Progenitor cell of endocrine pancreas (in vitro differentiated cells): ENCODE results near the gene NHERF2. TPM values are rescaled to one million over a fixed set of nuclear protein-coding genes. Genes with fewer than 3 reads are reported as not detected.

Experiments
- DNase-seq: peaks from one replicate; pipeline ENCODE4 v3.0.0; 2021; ENCODE audit warnings: low spot score; ENCODE audit not compliant: unreplicated experiment
- H3K27ac Mint-ChIP-seq: 2 replicates; pipeline ENCODE4 v1.8.0; 2021; ENCODE audit warnings: mild to moderate bottlenecking, moderate library complexity, mixed read lengths
- H3K27me3 Mint-ChIP-seq: 2 replicates; pipeline ENCODE4 v1.8.0; 2021; ENCODE audit warnings: mixed read lengths
- H3K36me3 Mint-ChIP-seq: 2 replicates; pipeline ENCODE4 v1.8.0; 2022; ENCODE audit warnings: mixed read lengths; ENCODE audit not compliant: insufficient read depth
- H3K4me1 Mint-ChIP-seq: 2 replicates; pipeline ENCODE4 v1.8.0; 2021; ENCODE audit warnings: low read depth, mixed read lengths
- H3K4me3 Mint-ChIP-seq: 2 replicates; pipeline ENCODE4 v1.8.0; 2021; ENCODE audit warnings: low read depth, mild to moderate bottlenecking, moderate library complexity, mixed read lengths
- H3K9me3 Mint-ChIP-seq: 2 replicates; pipeline ENCODE4 v1.8.0; 2021; ENCODE audit warnings: low read depth, mixed read lengths
- total RNA-seq: library from RNA; stranded (reverse); gene quantifications from 2 replicates; pipeline ENCODE4 v1.2.1, GENCODE V29; 2021
- TF ChIP-seq, protein P1 (sequence below): fragments of 200-600 bp; sonication (generic); IDR thresholded peaks from one replicate; pipeline ENCODE4 v1.5.0; 2021; ENCODE audit warnings: antibody characterized with exemption, mild to moderate bottlenecking; ENCODE audit not compliant: unreplicated experiment

NHERF2 gene
- total RNA-seq, 1 donor from 2014 or later: 8.4 TPM

DNA sequence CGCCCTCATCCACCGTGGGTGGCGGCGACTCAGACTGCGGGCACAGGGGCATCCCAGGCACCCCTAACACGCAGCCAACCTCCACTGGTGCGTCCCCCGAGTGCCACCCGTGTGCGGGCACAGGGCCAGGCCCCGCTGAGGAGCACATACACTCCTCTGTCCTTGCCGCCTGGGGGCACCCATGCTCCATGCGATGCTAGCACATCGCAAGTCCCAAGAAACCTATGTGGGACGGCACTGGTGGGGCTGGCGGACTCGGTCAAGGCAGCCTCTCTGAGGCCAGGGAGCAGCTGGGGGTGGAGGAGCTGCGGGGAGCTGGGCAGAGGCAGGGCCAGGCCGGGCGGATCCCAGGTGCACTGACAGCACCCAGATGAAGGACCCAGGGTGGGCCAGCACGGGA lies 21.1 kb upstream of the NHERF2 start:
- no peak overlapping the region for H3K27ac Mint-ChIP-seq
- no peak overlapping the region for H3K4me3 Mint-ChIP-seq
- TF ChIP-seq, protein P1, sequence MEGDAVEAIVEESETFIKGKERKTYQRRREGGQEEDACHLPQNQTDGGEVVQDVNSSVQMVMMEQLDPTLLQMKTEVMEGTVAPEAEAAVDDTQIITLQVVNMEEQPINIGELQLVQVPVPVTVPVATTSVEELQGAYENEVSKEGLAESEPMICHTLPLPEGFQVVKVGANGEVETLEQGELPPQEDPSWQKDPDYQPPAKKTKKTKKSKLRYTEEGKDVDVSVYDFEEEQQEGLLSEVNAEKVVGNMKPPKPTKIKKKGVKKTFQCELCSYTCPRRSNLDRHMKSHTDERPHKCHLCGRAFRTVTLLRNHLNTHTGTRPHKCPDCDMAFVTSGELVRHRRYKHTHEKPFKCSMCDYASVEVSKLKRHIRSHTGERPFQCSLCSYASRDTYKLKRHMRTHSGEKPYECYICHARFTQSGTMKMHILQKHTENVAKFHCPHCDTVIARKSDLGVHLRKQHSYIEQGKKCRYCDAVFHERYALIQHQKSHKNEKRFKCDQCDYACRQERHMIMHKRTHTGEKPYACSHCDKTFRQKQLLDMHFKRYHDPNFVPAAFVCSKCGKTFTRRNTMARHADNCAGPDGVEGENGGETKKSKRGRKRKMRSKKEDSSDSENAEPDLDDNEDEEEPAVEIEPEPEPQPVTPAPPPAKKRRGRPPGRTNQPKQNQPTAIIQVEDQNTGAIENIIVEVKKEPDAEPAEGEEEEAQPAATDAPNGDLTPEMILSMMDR: no peak
- H3K4me1 Mint-ChIP-seq: peaks cover 21% of the 10 kb centered on the region
- no peaks in the 10 kb centered on the region for H3K27me3 Mint-ChIP-seq
- H3K36me3 Mint-ChIP-seq: peaks cover 4% of the 10 kb centered on the region
- no peaks in the 10 kb centered on the region for H3K9me3 Mint-ChIP-seq
- no peak for DNase-seq

GRCh38 chr16:2006317-2006716 lies 20.4 kb upstream of the NHERF2 start:
- Mint-ChIP-seq H3K9me3 (no peaks in the 10 kb centered on the region), H3K4me1 (peaks cover 21% of the 10 kb centered on the region), H3K27ac (no peak overlapping the region)

GRCh38 chr16:2007081-2007836 lies 19.4 kb upstream of the NHERF2 start:
- TF ChIP-seq, protein P1: no peak
- peaks cover 2% of the 10 kb centered on the region for H3K36me3 Mint-ChIP-seq
- DNase-seq: no peak
- peak overlapping the region; percentile 50 for H3K27ac Mint-ChIP-seq
- H3K27me3 Mint-ChIP-seq: no peaks in the 10 kb centered on the region
- peak overlapping the region; percentile 72 for H3K4me3 Mint-ChIP-seq
- H3K4me1 Mint-ChIP-seq: peaks cover 21% of the 10 kb centered on the region
- H3K9me3 Mint-ChIP-seq: no peaks in the 10 kb centered on the region

More at GRCh38 chr16:2006317-2006716, 20.4 kb upstream of the NHERF2 start:
- H3K36me3 Mint-ChIP-seq: peaks cover 2% of the 10 kb centered on the region
- no peak for DNase-seq
- no peaks in the 10 kb centered on the region for H3K27me3 Mint-ChIP-seq
- H3K4me3 Mint-ChIP-seq: peak overlapping the region; percentile 29
- TF ChIP-seq, protein P1: no peak

- H3K9me3 Mint-ChIP-seq: no peaks in the 10 kb centered on the region
- peak overlapping the region; percentile 72 for H3K4me3 Mint-ChIP-seq
- DNase-seq: no peak
- no peaks in the 10 kb centered on the region for H3K27me3 Mint-ChIP-seq
- peak overlapping the region; percentile 46 for H3K27ac Mint-ChIP-seq
- TF ChIP-seq, protein P1: no peak
- peaks cover 2% of the 10 kb centered on the region for H3K36me3 Mint-ChIP-seq
- H3K4me1 Mint-ChIP-seq: peaks cover 21% of the 10 kb centered on the region
Observed at GRCh38 chr16:2008009-2008526, 18.6 kb upstream of the NHERF2 start.

DNA sequence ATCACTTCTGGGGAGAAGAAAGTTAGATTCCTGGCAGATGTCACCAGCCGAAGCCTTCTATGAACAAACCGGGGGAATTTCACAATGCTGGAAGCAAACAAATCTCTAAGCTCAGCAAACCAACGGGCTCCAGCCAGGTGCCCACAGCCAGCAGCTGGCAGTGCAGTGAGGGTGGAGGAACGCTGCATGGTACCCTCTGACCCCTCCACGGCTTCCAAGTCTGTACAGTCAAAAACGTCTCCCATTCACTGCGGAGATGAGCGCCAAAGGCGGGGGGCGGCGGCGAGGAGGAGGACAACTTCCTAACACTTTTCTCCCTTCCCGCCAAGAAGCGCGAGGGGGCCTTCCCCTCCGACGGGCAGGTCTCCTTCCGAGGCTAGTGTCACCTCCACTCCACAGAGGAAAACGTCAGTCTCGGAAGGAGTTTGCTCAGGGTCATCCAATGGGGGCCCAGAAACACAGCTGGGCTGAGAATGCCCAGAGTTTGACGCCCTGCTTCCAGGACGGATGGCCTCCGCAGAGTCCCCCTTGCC lies 18.0 kb upstream of the NHERF2 start:
- H3K9me3 Mint-ChIP-seq: no peaks in the 10 kb centered on the region
- H3K4me1 Mint-ChIP-seq: peaks cover 21% of the 10 kb centered on the region
- no peak for DNase-seq
- H3K4me3 Mint-ChIP-seq: peak overlapping the region; percentile 72
- H3K27me3 Mint-ChIP-seq: no peaks in the 10 kb centered on the region
- peak overlapping the region; percentile 46 for H3K27ac Mint-ChIP-seq
- TF ChIP-seq, protein P1: no peak
- H3K36me3 Mint-ChIP-seq: peaks cover 2% of the 10 kb centered on the region
